ENCODE measurements around the gene ARVCF. TPM values are rescaled to one million over a fixed set of nuclear protein-coding genes. Genes with fewer than 3 reads are reported as not detected.
A peak's percentile ranks its signal among the peaks of the same experiment; 100 is the strongest.

ARVCF gene
- total RNA-seq, 2 experiments from 2014 or later: 0.50 to 0.70 TPM

DNA sequence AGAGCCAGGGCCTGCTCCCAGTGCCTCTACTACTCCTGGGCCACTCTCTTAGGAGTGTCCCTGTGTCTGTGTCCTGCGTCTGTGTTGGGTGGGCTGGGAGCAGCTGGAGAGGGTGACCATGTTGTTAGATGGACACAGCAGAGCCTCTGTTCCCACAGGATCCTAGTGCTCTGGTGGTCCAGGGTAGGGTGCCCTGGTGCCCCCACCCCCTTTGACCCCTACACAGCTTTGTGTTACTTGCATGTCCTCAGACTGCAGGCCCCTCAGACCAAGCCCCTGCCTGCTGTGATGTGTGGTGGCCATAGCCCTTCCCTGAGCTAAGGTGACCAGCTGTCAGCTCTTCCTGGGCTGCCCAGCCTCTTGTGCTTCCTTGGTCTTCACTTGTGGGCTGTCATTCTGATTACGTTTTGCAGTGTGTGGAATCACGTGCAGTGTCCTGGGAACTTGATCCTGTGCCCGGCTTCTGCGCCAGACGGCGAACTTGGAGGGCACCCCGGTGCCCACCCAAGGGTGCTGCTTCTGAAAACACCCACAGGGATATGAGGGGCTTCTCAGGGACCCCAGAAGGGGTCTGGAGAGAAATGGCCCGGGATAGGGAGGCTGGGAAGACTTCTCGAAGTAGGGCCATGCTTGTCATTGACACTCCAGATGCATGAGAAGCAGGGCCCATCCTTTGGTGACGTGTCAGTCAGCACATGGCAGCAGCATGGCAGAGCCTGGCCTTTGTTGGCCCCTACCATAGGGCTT, 5.8 kb upstream of the ARVCF start:
- CTCF ChIA-PET: interaction anchor here (1.0 to 1.4 kb wide), 3 partner anchors 9 to 68 kb away, joined by 3 to 6 read pairs (median 5); no protein-coding TSS in a partner anchor
- Mint-ChIP-seq H3K4me1 (peaks cover 23% of the 10 kb centered on the region), H3K27ac (peak overlapping the region; percentile 88), H3K36me3 (peaks cover 3% of the 10 kb centered on the region), H3K4me3 (peak overlapping the region; percentile 97), H3K9me3 (ENCODE audit: low read depth) (no peaks in the 10 kb centered on the region), H3K27me3 (peaks cover 16% of the 10 kb centered on the region)
- DNase-seq: no peak
- no peak for ATAC-seq

DNA sequence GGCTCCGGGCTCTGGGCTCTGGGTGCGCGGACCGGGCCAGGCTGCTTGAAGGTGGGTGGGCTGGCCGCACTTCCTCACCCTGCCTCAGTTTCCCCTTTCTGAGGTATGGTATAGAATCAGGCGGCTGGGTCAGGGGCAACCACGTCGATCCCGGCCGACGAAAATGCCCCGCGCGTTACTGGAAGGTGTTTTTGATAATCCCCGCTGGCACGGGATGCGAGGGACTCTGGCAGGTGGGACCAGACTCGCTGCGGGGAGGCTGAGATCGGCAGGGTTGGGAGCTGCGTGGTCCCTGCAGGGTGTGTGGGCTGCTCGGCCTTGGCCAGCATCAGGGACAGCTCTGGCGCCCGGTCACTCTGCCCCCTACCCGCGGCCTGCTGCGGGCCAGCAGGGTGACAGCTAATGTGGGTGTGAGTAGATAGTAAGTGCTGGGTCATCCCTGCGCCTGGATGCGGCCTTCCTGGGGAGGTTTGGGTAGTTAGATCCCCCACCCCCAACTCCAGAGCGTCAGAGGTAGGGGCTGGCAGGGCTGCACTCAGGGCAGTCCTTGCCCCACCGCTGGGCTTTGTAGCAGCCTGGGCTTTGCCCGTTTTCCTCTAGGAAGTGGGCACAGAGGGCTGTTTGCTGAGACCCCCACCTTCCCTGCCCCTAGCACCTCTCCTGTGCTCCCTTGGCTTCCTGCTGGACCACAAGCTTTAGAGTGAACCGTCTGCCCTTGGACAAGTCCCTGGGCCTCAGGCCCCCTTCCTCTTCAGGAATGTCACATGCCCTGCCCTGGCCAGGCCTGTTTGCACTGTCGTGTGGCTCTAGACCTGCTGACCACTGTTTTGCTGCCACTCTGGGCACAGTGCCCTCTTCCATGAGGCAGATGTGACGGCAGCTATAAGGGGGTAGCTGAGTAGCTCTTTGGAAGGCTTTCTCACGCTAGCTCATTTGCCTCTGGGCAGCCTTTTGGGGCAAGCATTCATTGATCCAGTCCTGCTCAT, 4.9 kb upstream of the ARVCF start:
- ATAC-seq: peak; percentile 11
- Mint-ChIP-seq H3K4me3 (peak overlapping the region; percentile 97), H3K4me1 (peaks cover 27% of the 10 kb centered on the region), H3K36me3 (peaks cover 3% of the 10 kb centered on the region), H3K27me3 (peaks cover 20% of the 10 kb centered on the region), H3K27ac (peak overlapping the region; percentile 88), H3K9me3 (ENCODE audit: low read depth) (no peaks in the 10 kb centered on the region)
- CTCF ChIA-PET: interaction anchor here (0.6 to 1.4 kb wide), 6 partner anchors 8 to 129 kb away, joined by 3 to 6 read pairs (median 3); no protein-coding TSS in a partner anchor
- DNase-seq: peak; percentile 49

DNA sequence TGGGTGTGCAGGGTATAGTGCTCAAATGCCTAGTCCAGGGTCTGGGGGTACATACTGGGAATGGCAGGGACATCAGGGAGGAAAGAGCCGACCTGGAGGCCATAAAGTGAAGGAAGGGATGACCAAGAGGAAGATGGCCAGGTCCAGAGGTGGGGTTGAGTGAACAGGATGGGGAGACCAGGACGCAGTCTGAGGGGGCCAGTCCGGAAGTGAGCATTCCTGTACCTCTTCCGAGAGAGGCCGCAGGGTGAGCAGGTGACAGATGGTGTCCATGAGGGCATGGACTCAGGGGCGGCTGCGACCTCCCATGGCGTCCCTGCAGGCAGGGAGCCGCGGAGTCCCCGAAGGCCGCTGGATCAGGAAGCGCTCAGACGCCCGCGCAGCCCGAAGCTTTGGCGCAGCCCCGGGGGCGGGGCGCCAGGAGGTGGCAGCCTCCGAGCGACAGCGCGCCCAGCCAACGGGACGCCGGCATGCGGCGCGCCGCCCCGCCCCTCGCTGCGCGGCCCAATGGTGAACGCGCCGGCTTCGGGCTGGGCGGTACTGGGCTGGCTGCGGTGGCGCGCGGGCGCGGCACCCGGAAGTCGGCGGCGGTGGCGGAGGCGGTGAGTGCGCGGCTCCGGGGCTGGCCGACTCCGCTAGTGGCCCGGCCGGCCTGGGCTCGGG, 4.0 kb upstream of the ARVCF start, which contains the start of gene TANGO2:
TSS of gene TANGO2 (plus strand) at position 578 of the 663 bp plus-strand sequence. CDS start 15,689 bp downstream, outside the sequence.
- CTCF ChIA-PET: interaction anchor here (0.6 to 1.4 kb wide), 4 partner anchors 26 to 108 kb away, joined by 3 read pairs; no protein-coding TSS in a partner anchor

DNA sequence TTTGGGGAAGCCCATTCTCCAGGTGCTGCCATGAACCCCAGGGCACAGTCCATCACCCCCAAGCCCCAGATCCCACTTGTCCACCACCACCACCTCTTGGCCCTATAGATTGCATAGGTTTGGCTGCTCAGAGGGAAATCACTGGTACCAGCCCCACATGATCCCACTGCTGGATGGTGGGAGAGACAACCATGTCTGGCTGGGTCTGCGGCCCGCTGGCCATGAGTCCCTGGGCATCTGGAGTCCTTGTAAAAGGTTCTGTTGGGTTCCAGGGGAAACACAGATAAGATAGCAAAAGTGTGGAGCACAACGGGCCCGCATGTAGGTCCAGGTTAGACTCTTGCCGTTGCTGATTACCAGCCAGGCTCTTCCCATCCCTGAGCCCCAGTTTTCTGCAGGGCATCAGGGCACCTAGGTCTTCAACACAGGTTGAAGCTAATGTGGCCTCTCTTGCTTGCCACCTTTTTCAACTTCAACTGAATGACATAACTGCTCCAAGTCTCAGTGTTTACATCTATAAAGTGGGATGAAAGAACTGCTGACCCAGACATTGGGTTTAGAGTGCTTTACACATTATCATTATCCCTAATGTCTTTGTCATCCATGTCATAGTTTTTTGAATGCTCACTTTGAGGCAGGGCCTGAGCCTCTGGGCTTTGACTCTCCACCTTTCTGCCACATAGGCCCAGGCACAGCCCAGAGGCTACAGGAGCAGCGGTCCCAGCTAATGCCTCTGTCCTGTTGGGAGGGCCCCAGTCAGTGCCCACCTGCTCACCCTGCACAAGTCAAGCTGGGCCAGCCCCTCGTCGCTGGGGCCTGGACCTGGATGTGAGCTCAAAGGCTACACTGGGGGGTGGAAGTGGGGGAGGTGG, 3.3 kb upstream of the ARVCF start:
- ATAC-seq: no peak
- CTCF ChIA-PET: interaction anchor here (0.6 to 1.0 kb wide), 2 partner anchors 48 to 77 kb away, joined by 3 read pairs; no protein-coding TSS in a partner anchor
- Mint-ChIP-seq H3K36me3 (peaks cover 3% of the 10 kb centered on the region), H3K9me3 (ENCODE audit: low read depth) (no peaks in the 10 kb centered on the region), H3K27ac (peak overlapping the region; percentile 88), H3K4me1 (peaks cover 29% of the 10 kb centered on the region), H3K4me3 (peak overlapping the region; percentile 97), H3K27me3 (peaks cover 28% of the 10 kb centered on the region)
- no peak for DNase-seq

More for the DNA sequence above, 4.0 kb upstream of the ARVCF start, which contains the start of gene TANGO2:
- H3K27me3 Mint-ChIP-seq: peaks cover 21% of the 10 kb centered on the region
- ATAC-seq (peak; percentile 91), DNase-seq (peak; percentile 92)
- no peaks in the 10 kb centered on the region for H3K9me3 Mint-ChIP-seq (ENCODE audit: low read depth)
- H3K36me3 Mint-ChIP-seq: peaks cover 3% of the 10 kb centered on the region
- peaks cover 27% of the 10 kb centered on the region for H3K4me1 Mint-ChIP-seq
- peak within 1 kb of the TSS; percentile 88 for H3K27ac Mint-ChIP-seq
- peak within 1 kb of the TSS; percentile 97 for H3K4me3 Mint-ChIP-seq

DNA sequence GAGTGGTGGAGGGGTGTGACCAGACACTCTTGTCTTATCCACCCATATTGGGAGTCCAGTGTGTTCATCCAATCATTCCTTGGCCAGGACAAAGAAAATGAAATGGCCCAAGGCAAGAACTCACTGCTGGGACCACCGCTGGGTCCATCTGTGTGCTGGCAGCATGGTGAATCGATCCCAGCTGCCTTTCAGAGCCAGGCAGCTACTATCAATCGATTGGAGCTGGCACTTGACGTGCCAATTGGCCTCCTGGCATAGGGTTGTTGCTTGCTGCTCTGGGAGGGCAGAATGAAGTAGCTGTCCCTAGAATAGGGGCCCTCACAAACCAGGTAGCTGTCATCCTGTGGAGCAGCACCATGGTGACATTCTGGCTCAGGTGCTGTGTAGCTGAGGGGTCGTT, 1.4 kb upstream of the ARVCF start:
- no peak overlapping the region for H3K4me3 Mint-ChIP-seq
- H3K9me3 Mint-ChIP-seq (ENCODE audit: low read depth): no peaks in the 10 kb centered on the region
- ATAC-seq: no peak
- peaks cover 26% of the 10 kb centered on the region for H3K4me1 Mint-ChIP-seq
- CTCF ChIA-PET: interaction anchor here (1.1 to 1.2 kb wide), 2 partner anchors 34 to 47 kb away, joined by 3 to 4 read pairs; no protein-coding TSS in a partner anchor
- DNase-seq: no peak
- no peaks in the 10 kb centered on the region for H3K36me3 Mint-ChIP-seq
- H3K27me3 Mint-ChIP-seq: peaks cover 37% of the 10 kb centered on the region
- no peak overlapping the region for H3K27ac Mint-ChIP-seq

DNA sequence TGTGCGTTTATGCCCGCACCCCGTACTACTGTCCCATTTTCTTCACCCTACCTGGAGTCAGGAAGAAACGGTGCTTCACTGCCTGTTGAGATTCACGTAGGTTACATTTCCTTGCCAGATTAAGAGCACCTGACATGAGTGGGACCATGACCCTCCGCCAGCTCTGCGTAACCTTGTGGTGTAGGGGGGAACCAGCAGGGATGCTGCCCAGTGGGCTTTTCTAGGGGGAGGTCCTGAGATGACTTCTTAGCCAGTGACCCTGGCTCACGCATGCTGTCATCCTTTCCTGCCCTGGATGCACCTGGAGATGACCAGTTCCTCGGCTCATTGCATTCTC, 967 bp upstream of the ARVCF start:
- H3K4me3 Mint-ChIP-seq: peak overlapping the region; percentile 72
- no peaks in the 10 kb centered on the region for H3K9me3 Mint-ChIP-seq (ENCODE audit: low read depth)
- H3K27ac Mint-ChIP-seq: no peak overlapping the region
- peaks cover 37% of the 10 kb centered on the region for H3K27me3 Mint-ChIP-seq
- DNase-seq: no peak
- H3K4me1 Mint-ChIP-seq: peaks cover 25% of the 10 kb centered on the region
- H3K36me3 Mint-ChIP-seq: no peaks in the 10 kb centered on the region
- no peak for ATAC-seq
- CTCF ChIA-PET: interaction anchor here (0.9 to 1.1 kb wide), 2 partner anchors 46 to 93 kb away, joined by 3 read pairs; no protein-coding TSS in a partner anchor

DNA sequence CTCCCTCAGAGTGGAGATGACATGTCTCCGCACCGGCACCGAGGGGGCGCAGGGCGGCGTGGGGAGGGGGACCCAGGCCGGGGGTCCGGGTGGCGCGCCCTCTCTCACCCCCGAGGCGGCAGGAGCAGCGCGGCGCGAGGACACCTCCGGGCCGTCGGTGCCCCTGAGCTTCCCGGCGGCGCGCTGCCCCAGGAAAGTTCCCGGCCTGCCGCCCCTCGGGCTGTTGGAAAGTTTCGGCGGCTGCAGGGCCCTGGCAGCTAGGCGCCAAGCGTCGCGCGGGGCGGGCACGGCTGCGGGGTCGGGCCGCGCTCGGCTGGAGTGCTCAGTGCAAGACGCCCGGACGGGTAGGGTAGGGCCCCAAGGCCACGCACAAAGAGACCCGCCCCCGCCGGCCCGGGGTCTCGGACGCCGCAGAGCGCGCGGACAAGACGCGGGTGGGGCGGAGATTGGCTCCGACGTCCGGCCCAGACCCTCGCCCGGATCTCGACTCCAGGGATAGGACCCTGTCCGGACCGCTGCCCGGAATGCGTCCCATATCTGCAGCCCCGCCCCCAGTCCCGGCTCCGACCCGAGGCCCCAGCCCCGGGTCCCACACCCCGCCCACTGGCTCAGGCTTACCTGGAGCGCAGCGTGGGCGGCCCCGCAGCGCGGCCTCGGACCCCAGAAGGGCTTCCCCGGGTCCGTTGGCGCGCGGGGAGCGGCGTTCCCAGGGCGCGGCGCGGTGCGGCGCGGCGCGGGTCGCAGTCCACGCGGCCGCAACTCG, 471 bp downstream of the ARVCF start:
- H3K27me3 Mint-ChIP-seq: peaks cover 37% of the 10 kb centered on the region
- DNase-seq (no peak), ATAC-seq (no peak)
- peak overlapping the region; percentile 72 for H3K4me3 Mint-ChIP-seq
- H3K27ac Mint-ChIP-seq: no peak overlapping the region
- H3K9me3 Mint-ChIP-seq (ENCODE audit: low read depth): no peaks in the 10 kb centered on the region
- H3K36me3 Mint-ChIP-seq: no peaks in the 10 kb centered on the region
- CTCF ChIA-PET: interaction anchor here (0.8 to 6.0 kb wide), 5 partner anchors 25 to 115 kb away, joined by 3 to 97 read pairs (median 3); no protein-coding TSS in a partner anchor
- H3K4me1 Mint-ChIP-seq: peaks cover 21% of the 10 kb centered on the region

DNA sequence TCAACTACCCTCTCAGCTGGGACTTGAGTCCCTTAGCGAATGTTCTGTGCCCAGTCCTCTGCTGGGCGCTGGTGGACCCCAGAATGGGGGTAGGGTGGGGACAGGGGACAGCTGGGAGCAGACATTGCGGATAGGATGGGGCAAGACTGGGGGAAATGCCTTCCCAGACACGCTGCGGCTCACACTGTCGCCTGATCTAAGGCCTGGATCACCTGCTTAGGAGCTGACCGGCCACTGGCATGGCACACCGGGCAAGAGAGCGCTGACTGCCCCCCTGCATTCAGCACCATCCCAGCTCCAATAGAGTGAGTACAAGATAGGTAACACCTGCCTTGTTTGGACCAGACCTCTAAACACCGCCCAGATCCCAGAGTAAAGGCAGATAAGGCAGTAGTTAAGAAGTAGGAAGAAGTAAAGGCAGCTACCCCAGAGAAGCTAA, 1.4 kb downstream of the ARVCF start:
- Mint-ChIP-seq H3K9me3 (ENCODE audit: low read depth) (no peaks in the 10 kb centered on the region), H3K4me1 (peaks cover 18% of the 10 kb centered on the region), H3K4me3 (peak overlapping the region; percentile 32), H3K27ac (no peak overlapping the region), H3K27me3 (peaks cover 37% of the 10 kb centered on the region), H3K36me3 (no peaks in the 10 kb centered on the region)
- ATAC-seq (no peak), DNase-seq (no peak)
- CTCF ChIA-PET: interaction anchor here (0.8 to 6.0 kb wide), 8 partner anchors 24 to 285 kb away, joined by 3 to 97 read pairs (median 6); no protein-coding TSS in a partner anchor

DNA sequence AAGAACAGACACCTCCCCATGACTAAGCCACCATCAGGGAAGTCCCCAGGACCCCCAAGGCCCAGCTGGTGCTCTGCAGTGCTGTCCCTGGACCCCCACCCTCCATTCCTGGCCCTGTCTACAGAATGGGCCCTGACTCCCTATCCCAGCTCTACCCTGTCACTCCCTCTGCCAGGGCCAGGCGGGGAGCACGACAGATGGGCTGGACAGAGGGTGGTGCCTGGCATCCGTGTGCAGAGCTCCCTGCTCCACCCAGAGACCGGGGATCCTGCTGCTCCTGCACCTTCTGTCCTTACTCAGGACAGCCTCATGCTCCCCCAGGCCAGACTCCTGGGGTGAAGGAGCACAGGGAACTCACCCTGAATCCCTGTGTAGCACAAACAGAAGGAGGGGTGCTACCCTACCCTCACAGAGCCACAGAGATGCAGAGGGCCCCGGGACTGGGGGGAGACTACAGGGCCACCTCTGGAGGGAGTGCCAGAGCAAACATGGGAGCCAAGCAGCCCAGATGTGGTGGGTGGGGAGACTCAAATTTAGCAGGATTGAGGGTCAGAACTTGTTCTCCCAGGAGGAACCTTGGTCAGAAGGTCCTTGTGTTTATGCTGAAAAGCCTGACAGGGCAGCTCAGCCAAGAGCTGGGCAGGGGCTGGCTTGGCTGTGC, 2.0 kb downstream of the ARVCF start:
- peaks cover 14% of the 10 kb centered on the region for H3K4me1 Mint-ChIP-seq
- CTCF ChIA-PET: interaction anchor here (1.0 to 6.0 kb wide), 10 partner anchors 19 to 284 kb away, joined by 3 to 97 read pairs (median 7); no protein-coding TSS in a partner anchor
- ATAC-seq: no peak
- no peaks in the 10 kb centered on the region for H3K9me3 Mint-ChIP-seq (ENCODE audit: low read depth)
- H3K36me3 Mint-ChIP-seq: no peaks in the 10 kb centered on the region
- DNase-seq: no peak
- H3K4me3 Mint-ChIP-seq: no peak overlapping the region
- peaks cover 37% of the 10 kb centered on the region for H3K27me3 Mint-ChIP-seq
- no peak overlapping the region for H3K27ac Mint-ChIP-seq

DNA sequence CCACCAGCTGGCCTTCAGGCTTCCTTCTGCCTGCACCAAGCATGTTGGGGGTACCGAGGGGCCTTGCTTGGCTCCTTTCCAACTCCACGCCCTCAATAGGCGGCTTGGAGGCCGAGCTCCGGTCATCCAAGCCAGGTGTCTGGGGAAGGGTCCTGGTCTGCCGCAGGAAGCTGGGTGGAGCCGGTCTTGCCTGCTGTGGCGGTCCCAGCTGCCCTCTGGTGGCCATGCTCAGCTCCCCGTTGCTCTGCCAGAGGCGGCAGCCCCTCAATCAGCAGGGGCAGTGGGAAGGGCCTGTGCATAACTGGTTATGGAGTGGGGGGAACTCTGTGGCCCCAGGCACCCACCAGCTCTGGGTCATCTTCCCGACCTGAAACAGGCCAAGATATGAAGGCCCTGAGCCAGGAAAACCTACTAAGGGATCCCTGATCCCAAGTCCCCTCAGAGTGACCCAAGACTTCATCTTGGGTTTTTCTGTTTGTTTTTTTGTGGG, 3.2 kb downstream of the ARVCF start:
- Mint-ChIP-seq H3K27ac (no peak overlapping the region), H3K4me1 (peaks cover 14% of the 10 kb centered on the region), H3K36me3 (no peaks in the 10 kb centered on the region), H3K4me3 (no peak overlapping the region), H3K27me3 (peaks cover 32% of the 10 kb centered on the region), H3K9me3 (ENCODE audit: low read depth) (no peaks in the 10 kb centered on the region)
- DNase-seq: peak; percentile 66
- ATAC-seq: no peak
- CTCF ChIA-PET: interaction anchor here (0.9 to 6.0 kb wide), 15 partner anchors 8 to 283 kb away, joined by 3 to 97 read pairs (median 4); no protein-coding TSS in a partner anchor
